K562 (cell line): ENCODE results near the gene CLASP1. TPM values are rescaled to one million over a fixed set of nuclear protein-coding genes. Genes with fewer than 3 reads are reported as not detected.

Source experiments
- ATAC-seq: fragments of 200-7000 bp; cut with Tn5 transposase; 3 replicates; pipeline ENCODE4 v1.9.1; 2020; ENCODE audit warnings: moderate library complexity
- BruUV-seq: library from RNA; stranded (reverse); fragments of 400-500 nt; replicated peaks from 2 replicates; lab custom pipeline; 2021; lab: Mats Ljungman, UMichigan
- CTCF ChIA-PET: fragments of 300-600 bp; formaldehyde crosslinking; extraction: SDS; loops from one replicate; lab custom pipeline; 2021; ENCODE audit warnings: low intra/inter-chr PET ratio; lab: Yijun Ruan, JAX
- POLR2A ChIA-PET: fragments of 300-600, 350-650 bp; sonication (Branson Sonifier 250); formaldehyde crosslinking; extraction: SDS; loops from one replicate; lab custom pipeline; 2021; ENCODE audit warnings: antibody characterized with exemption, inconsistent platforms; lab: Yijun Ruan, JAX
- DNase-seq, 4 experiments: peaks; one replicate each; pipeline versions ENCODE4 v3.0.0 to v3.0.0-alpha.2; 2011 to 2018; ENCODE audit warnings: low spot score in 3 of 4, mixed read lengths in 3 of 4; ENCODE audit errors: extremely low read depth in 1 of 4
- FAIRE-seq: peaks from 2 replicates; lab custom pipeline; 2011; peaks lifted over from hg19 to GRCh38; lab: Jason Lieb, UNC
- H2AFZ ChIP-seq: 2 replicates; pipeline ENCODE4 v1.6.0; 2011; ENCODE audit warnings: low read depth, low read length, control low read depth, inconsistent platforms
- H3K27ac ChIP-seq: fragments of 200-600 bp; 3 replicates; pipeline ENCODE4 v1.8.0; 2011; ENCODE audit warnings: low read depth, mild to moderate bottlenecking, control low read depth, inconsistent platforms, low read length, moderate library complexity, mixed read lengths; ENCODE audit errors: extremely low read depth
- H3K27me3 ChIP-seq, 2 experiments: fragments of 300-600 bp in 1 of 2; 2 replicates in 1 of 2; 3 replicates in 1 of 2; pipeline versions ENCODE4 v1.6.0 to v1.8.0; 2011; ENCODE audit warnings: inconsistent platforms in 2 of 2, low read length in 2 of 2, mild to moderate bottlenecking in 1 of 2, mixed read lengths in 1 of 2, moderate library complexity in 1 of 2; ENCODE audit not compliant: control insufficient read depth in 2 of 2, insufficient read depth in 2 of 2
- H3K36me3 ChIP-seq: fragments of 300-600 bp; 3 replicates; pipeline ENCODE4 v1.8.0; 2011; ENCODE audit warnings: mild to moderate bottlenecking, low read length, inconsistent platforms; ENCODE audit not compliant: control insufficient read depth, insufficient read depth
- H3K4me1 ChIP-seq, 2 experiments: fragments of 200-600 bp in 1 of 2; replicated peaks in 1 of 2; 2 replicates in 1 of 2; 3 replicates in 1 of 2; pipeline versions ENCODE4 v1.5.1 to v1.8.0; 2011; ENCODE audit warnings: inconsistent platforms in 2 of 2, low read length in 2 of 2, mild to moderate bottlenecking in 1 of 2, mixed read lengths in 1 of 2, moderate library complexity in 1 of 2; ENCODE audit not compliant: control insufficient read depth in 2 of 2, insufficient read depth in 2 of 2
- H3K4me2 ChIP-seq: 2 replicates; pipeline ENCODE4 v1.6.1; 2011; ENCODE audit warnings: low read length, control low read depth, inconsistent platforms, mixed read lengths; ENCODE audit not compliant: insufficient read depth
- H3K4me3 ChIP-seq: fragments of 200-600 bp; sonication (generic), shearing (Covaris generic); 2 replicates; pipeline ENCODE4 v1.5.1; 2016; ENCODE audit warnings: control low read depth, inconsistent platforms
- H3K79me2 ChIP-seq: fragments of 200-600 bp; 3 replicates; pipeline ENCODE4 v1.8.0; 2011; ENCODE audit warnings: low read length, inconsistent platforms; ENCODE audit not compliant: control insufficient read depth, insufficient read depth
- H3K9ac ChIP-seq, 2 experiments: 2 replicates each; pipeline versions ENCODE4 v1.6.0 to v1.6.1; 2011; ENCODE audit warnings: low read depth in 2 of 2, low read length in 2 of 2, control low read depth in 1 of 2, inconsistent platforms in 1 of 2, mild to moderate bottlenecking in 1 of 2, mixed read lengths in 1 of 2; ENCODE audit not compliant: insufficient read depth in 1 of 2
- H3K9me1 ChIP-seq: one replicate; pipeline ENCODE4 v1.6.0; 2011; ENCODE audit warnings: inconsistent platforms, mild to moderate bottlenecking, low read length, moderate library complexity; ENCODE audit not compliant: control insufficient read depth, insufficient read depth
- H3K9me3 ChIP-seq: replicated peaks from 2 replicates; pipeline ENCODE4 v1.5.1; 2011; ENCODE audit warnings: low read depth, low read length, inconsistent platforms; ENCODE audit not compliant: control insufficient read depth, insufficient read depth
- H4K20me1 ChIP-seq: replicated peaks from 2 replicates; pipeline ENCODE4 v1.6.1; 2011; ENCODE audit warnings: low read length, inconsistent platforms, mixed read lengths; ENCODE audit not compliant: control insufficient read depth, insufficient read depth
- NFXL1 ChIP-seq: fragments of 450-650 bp; formaldehyde crosslinking; IDR thresholded peaks from 2 replicates; pipeline ENCODE4 v1.4.0; 2021; ENCODE audit warnings: mild to moderate bottlenecking
- PTRF ChIP-seq: fragments of 450-650 bp; IDR thresholded peaks from 2 replicates; pipeline ENCODE4 v1.6.1; 2016; ENCODE audit warnings: mild to moderate bottlenecking, missing genetic modification characterization, missing compliant biosample characterization
- SRSF7 ChIP-seq: fragments of 200-400 bp; formaldehyde crosslinking; optimal IDR thresholded peaks from 2 replicates; pipeline ENCODE3; 2017; ENCODE audit warnings: mild to moderate bottlenecking, low read depth, low read length
- TAF7 ChIP-seq: fragments of 450-650 bp; IDR thresholded peaks from 2 replicates; pipeline ENCODE4 v1.6.1; 2016; ENCODE audit warnings: missing genetic modification characterization, missing compliant biosample characterization
- TAL1 ChIP-seq: fragments of 450-650 bp; IDR thresholded peaks from 2 replicates; pipeline ENCODE4 v1.6.1; 2016; ENCODE audit warnings: mild to moderate bottlenecking
- TBL1XR1 ChIP-seq, 2 experiments: IDR thresholded peaks; 2 replicates each; pipeline ENCODE4 v1.6.1; 2012; ENCODE audit warnings: improper control_type of control experiment in 2 of 2, low read length in 2 of 2, mild to moderate bottlenecking in 1 of 2
- WGBS: fragments of 100-300 bp; shearing (Covaris generic); methylation state at CpG from one replicate; pipeline ENCODE4 v1.1.6; 2016; ENCODE audit warnings: low coverage, mixed read lengths; ENCODE audit not compliant: insufficient coverage; ENCODE audit errors: missing lambda C conversion rate; 5-methylcytosine and 5-hydroxymethylcytosine counted together
- in situ Hi-C: fragments of 300-500 bp; cut with MboI; formaldehyde crosslinking; loops from 4 replicates; pipeline ENCODE4 v1.15.0; 2018; ENCODE audit warnings: inconsistent platforms, mixed read lengths
- intact Hi-C: fragments of 100-400 bp; cut with micrococcal nuclease; formaldehyde crosslinking; loops from 2 replicates; pipeline ENCODE4 v1.14.2; 2022
- polyA plus RNA-seq, 8 experiments: library from polyadenylated mRNA; depleted of rRNA in 4 of 8; stranded (reverse) in 5 of 8; unstranded in 3 of 8; fragments of >200 nt; fragmentation: Nextera tagmentation in 2 of 8; fragmentation: Illumina TruSeq in 1 of 8; extraction: Ambion mirVana in 2 of 8; extraction: Trizol in 1 of 8; gene quantifications; 2 replicates each; pipeline versions ENCODE4 v1.2.1 to v1.2.3, GENCODE V29; 2011 to 2014; ENCODE audit warnings: inconsistent platforms in 1 of 8, missing spikeins in 1 of 8
- total RNA-seq, 7 experiments: library from RNA; depleted of rRNA in 6 of 7; stranded (reverse); fragments of >200 nt in 6 of 7; fragmentation: Illumina TruSeq in 2 of 7; extraction: Trizol in 2 of 7; gene quantifications; 2 replicates each; pipeline versions ENCODE4 v1.2.1 to v1.2.3, GENCODE V29; 2011 to 2021; ENCODE audit warnings: low replicate concordance in 1 of 7
- TF ChIP-seq, protein P1 (sequence below): fragments of 250-450 bp; sonication (Bioruptor Pico); IDR thresholded peaks from 2 replicates; pipeline ENCODE4 v1.8.0; 2022; ENCODE audit warnings: moderate library complexity, mild to moderate bottlenecking, inconsistent platforms
- TF ChIP-seq, protein P2 (sequence below): IDR thresholded peaks from 3 replicates; pipeline ENCODE4 v1.6.1; 2011; ENCODE audit warnings: borderline replicate concordance, mild to moderate bottlenecking; ENCODE audit not compliant: insufficient read length, insufficient read depth
- TF ChIP-seq, protein P3 (sequence below): sonication (generic); formaldehyde crosslinking; IDR thresholded peaks from 2 replicates; pipeline ENCODE4 v1.8.0; 2023; ENCODE audit warnings: mild to moderate bottlenecking, missing genetic modification reagents
- TF ChIP-seq, protein P4 (sequence below): fragments of 250-450 bp; sonication (Bioruptor Pico); IDR thresholded peaks from 2 replicates; pipeline ENCODE4 v1.5.0; 2021; ENCODE audit warnings: mild to moderate bottlenecking, moderate library complexity
- TF ChIP-seq, protein P5 (sequence below): sonication (generic); formaldehyde crosslinking; IDR thresholded peaks from 2 replicates; pipeline ENCODE4 v1.8.0; 2023; ENCODE audit warnings: mild to moderate bottlenecking, missing genetic modification reagents

Gene CLASP1
- total and polyA plus RNA-seq, 9 of the 15 experiments (the other 6 are each of a cell fraction or from before 2014, with no cell fraction given): 1.7 to 40.3 (median 20.7) TPM

DNA sequence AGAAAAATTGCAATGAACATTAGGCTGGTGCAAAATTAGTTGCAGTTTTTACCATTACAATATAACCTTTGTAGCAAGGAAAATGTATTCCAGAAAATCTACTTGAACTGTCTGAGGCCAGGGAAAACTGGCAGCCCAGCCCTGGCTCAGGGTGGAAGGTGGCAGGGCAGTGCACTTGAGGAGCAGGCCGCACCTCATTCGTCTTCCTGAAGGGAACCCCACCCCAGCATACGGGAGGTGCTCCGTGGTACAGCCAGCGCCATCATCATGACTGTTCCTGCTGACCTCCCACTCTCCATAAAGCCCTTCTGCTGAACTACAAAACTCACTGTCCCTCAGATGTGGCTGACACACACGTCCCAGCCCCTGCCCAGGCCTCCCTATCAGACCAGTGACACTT, 298.4 kb downstream of the CLASP1 start (continued):
- TF ChIP-seq TAL1 (no peak), TAF7 (tag) (no peak)
- TF ChIP-seq, protein P1, sequence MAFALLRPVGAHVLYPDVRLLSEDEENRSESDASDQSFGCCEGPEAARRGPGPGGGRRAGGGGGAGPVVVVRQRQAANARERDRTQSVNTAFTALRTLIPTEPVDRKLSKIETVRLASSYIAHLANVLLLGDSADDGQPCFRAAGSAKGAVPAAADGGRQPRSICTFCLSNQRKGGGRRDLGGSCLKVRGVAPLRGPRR: no peak
- TF ChIP-seq, protein P2, sequence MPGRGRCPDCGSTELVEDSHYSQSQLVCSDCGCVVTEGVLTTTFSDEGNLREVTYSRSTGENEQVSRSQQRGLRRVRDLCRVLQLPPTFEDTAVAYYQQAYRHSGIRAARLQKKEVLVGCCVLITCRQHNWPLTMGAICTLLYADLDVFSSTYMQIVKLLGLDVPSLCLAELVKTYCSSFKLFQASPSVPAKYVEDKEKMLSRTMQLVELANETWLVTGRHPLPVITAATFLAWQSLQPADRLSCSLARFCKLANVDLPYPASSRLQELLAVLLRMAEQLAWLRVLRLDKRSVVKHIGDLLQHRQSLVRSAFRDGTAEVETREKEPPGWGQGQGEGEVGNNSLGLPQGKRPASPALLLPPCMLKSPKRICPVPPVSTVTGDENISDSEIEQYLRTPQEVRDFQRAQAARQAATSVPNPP: no peak

DNA sequence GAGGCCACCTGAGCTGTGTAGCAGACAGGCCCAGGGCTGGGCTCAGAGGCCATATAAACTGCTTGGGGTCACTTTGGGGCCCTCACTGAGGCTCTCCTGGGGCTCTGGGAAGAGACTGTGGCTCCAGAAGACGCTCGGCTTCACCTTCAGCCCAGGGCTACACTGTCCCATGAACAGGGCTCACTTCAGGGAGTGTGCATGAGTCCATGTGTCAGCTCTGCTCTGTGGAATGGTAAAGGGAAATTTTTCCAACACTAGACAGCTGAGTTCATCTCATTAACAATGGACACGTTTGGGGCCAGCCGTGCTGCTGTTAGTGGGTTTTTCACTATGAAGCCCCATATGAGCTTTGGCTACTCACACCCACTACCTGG, 298.9 kb downstream of the CLASP1 start:
- Histone ChIP-seq H3K9me1 (no peaks in the 10 kb centered on the region), H3K27ac (no peak overlapping the region), H3K4me1 (no peaks in the 10 kb centered on the region), H3K27me3 (no peaks in the 10 kb centered on the region), H3K4me3 (no peak overlapping the region), H3K9ac (no peak overlapping the region), H3K36me3 (peaks cover 87% of the 10 kb centered on the region), H3K4me2 (no peak overlapping the region), H4K20me1 (no peaks in the 10 kb centered on the region), H2AFZ (no peak overlapping the region), H3K9me3 (no peaks in the 10 kb centered on the region), H3K79me2 (no peaks in the 10 kb centered on the region)
- intact Hi-C loops: no loop called here
- DNase-seq: no peak
- BruUV-seq: no TSS peak
- in situ Hi-C loops: no loop called here
- ATAC-seq: no peak; the same call in 1 of the 3 replicates
- WGBS: 73% methylated on average over 4 of the region's 4 CpGs
- ChIA-PET CTCF (no interaction called here), POLR2A (no interaction called here)
- FAIRE-seq: no peak
- TF ChIP-seq PTRF (tag) (no peak), SRSF7 (no peak), TBL1XR1 (IDR thresholded peaks at IDR 0.05; ENCODE audit: low read length in 2 of 2) (no peak), NFXL1 (no peak)
- TF ChIP-seq, protein P3, sequence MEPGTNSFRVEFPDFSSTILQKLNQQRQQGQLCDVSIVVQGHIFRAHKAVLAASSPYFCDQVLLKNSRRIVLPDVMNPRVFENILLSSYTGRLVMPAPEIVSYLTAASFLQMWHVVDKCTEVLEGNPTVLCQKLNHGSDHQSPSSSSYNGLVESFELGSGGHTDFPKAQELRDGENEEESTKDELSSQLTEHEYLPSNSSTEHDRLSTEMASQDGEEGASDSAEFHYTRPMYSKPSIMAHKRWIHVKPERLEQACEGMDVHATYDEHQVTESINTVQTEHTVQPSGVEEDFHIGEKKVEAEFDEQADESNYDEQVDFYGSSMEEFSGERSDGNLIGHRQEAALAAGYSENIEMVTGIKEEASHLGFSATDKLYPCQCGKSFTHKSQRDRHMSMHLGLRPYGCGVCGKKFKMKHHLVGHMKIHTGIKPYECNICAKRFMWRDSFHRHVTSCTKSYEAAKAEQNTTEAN: no peak
- TF ChIP-seq, protein P4, sequence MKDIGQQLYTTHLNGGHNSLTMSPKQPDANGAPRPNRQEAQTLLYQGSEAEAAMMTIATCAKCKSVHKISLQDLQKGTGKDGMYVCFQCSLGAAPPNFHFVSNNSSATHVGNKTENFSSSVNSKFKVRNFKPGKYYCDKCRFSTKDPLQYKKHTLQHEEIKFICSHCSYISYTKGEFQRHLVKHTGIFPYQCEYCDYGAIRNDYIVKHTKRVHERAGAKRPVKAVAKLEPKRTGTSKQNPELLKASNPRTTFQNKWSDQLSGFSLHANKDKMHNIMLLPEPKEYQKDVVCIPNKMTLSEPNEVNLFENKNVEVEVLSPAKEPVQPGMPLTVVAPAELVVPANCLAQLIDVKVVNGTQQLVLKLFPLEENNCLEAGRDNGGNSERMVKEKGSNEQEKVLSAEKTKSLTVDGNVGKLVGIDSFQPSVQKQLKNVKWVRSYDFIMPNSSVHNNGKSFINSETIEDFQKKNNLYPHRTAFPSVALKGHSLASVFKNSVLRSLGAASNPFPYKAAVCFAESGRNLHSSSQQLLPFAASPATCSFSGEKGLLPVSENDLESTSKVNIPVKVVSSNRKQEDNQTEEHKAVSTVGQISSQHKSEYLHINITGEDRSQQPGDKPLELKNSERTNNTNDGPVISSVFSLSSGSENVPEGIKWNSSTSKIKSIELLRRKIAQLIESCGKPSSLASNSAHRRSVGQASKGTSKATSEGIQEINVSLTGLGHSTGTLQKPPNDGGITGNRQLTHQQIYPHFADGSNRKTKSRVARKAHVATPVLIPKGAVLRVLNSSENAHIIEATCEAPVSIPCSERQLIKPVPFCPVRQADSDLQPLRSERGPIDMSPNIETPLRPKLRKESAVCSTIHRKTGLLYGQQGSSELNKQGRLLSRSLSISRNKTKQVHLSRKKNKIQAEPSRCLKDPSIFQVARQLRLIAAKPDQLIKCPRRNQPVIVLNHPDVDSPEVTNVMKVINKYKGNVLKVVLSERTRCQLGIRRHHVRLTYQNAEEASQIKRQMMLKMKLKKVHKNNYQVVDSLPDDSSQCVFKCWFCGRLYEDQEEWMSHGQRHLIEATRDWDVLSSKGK: no peak
- TF ChIP-seq, protein P5, sequence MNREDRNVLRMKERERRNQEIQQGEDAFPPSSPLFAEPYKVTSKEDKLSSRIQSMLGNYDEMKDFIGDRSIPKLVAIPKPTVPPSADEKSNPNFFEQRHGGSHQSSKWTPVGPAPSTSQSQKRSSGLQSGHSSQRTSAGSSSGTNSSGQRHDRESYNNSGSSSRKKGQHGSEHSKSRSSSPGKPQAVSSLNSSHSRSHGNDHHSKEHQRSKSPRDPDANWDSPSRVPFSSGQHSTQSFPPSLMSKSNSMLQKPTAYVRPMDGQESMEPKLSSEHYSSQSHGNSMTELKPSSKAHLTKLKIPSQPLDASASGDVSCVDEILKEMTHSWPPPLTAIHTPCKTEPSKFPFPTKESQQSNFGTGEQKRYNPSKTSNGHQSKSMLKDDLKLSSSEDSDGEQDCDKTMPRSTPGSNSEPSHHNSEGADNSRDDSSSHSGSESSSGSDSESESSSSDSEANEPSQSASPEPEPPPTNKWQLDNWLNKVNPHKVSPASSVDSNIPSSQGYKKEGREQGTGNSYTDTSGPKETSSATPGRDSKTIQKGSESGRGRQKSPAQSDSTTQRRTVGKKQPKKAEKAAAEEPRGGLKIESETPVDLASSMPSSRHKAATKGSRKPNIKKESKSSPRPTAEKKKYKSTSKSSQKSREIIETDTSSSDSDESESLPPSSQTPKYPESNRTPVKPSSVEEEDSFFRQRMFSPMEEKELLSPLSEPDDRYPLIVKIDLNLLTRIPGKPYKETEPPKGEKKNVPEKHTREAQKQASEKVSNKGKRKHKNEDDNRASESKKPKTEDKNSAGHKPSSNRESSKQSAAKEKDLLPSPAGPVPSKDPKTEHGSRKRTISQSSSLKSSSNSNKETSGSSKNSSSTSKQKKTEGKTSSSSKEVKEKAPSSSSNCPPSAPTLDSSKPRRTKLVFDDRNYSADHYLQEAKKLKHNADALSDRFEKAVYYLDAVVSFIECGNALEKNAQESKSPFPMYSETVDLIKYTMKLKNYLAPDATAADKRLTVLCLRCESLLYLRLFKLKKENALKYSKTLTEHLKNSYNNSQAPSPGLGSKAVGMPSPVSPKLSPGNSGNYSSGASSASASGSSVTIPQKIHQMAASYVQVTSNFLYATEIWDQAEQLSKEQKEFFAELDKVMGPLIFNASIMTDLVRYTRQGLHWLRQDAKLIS (CRISPR knock-in tag): no peak
